OCI-LY7 (cell line): ENCODE data around the gene OR12D1. TPM values are rescaled to one million over a fixed set of nuclear protein-coding genes. Genes with fewer than 3 reads are reported as not detected.
"Not testable (repeated sequence)": the region's sequence is repeated elsewhere in the genome, so short reads cannot be mapped to it uniquely, and the experiment has no call there.

ENCODE experiments used
- BruUV-seq: library from RNA; stranded (reverse); fragments of 400-500 nt; replicated peaks from 2 replicates; lab custom pipeline; 2021; lab: Mats Ljungman, UMichigan
- CTCF ChIA-PET: fragments of 300-600 bp; sonication (Branson Sonifier 250); formaldehyde crosslinking; loops from one replicate; lab custom pipeline; 2022; ENCODE audit warnings: antibody characterized with exemption; ENCODE audit not compliant: unreplicated experiment; lab: Charles Lee
- POLR2A ChIA-PET: fragments of 300-600 bp; sonication (Branson Sonifier 250); formaldehyde crosslinking; loops from one replicate; lab custom pipeline; 2022; ENCODE audit warnings: antibody characterized with exemption; lab: Charles Lee
- DNase-seq: peaks from one replicate; pipeline ENCODE4 v3.0.0-alpha.2; 2015; ENCODE audit warnings: low spot score
- H2AFZ ChIP-seq: fragments of 200-600 bp; sonication (generic), shearing (Covaris generic); 2 replicates; pipeline ENCODE4 v1.6.1; 2014; ENCODE audit warnings: mild to moderate bottlenecking, antibody characterized with exemption, low read length, moderate library complexity
- H3K27ac ChIP-seq: fragments of 200-600 bp; sonication (generic); 2 replicates; pipeline ENCODE4 v1.5.1; 2014; ENCODE audit warnings: mixed run types, low read depth, mild to moderate bottlenecking, moderate library complexity, low read length, inconsistent platforms; ENCODE audit not compliant: poor library complexity, severe bottlenecking
- H3K36me3 ChIP-seq: fragments of 200-600 bp; sonication (generic); 2 replicates; pipeline ENCODE4 v1.6.1; 2014; ENCODE audit warnings: mild to moderate bottlenecking, antibody characterized with exemption, low read length, moderate library complexity, mixed read lengths; ENCODE audit not compliant: insufficient read depth
- H3K4me1 ChIP-seq: fragments of 200-600 bp; sonication (generic); 2 replicates; pipeline ENCODE4 v1.5.1; 2014; ENCODE audit warnings: mild to moderate bottlenecking, low read length; ENCODE audit not compliant: insufficient read depth, poor library complexity, severe bottlenecking
- H3K4me2 ChIP-seq: fragments of 200-600 bp; sonication (generic); 2 replicates; pipeline ENCODE4 v1.6.1; 2014; ENCODE audit warnings: mild to moderate bottlenecking, low read length
- H3K4me3 ChIP-seq: fragments of 200-600 bp; sonication (generic); 2 replicates; pipeline ENCODE4 v1.5.1; 2014; ENCODE audit warnings: mild to moderate bottlenecking, low read depth, low read length; ENCODE audit not compliant: poor library complexity, severe bottlenecking
- H3K79me2 ChIP-seq: fragments of 200-600 bp; sonication (generic); 2 replicates; pipeline ENCODE4 v1.6.1; 2016; ENCODE audit warnings: low read depth, mild to moderate bottlenecking, low read length, moderate library complexity, mixed read lengths; ENCODE audit not compliant: insufficient read depth
- H3K9me2 ChIP-seq: fragments of 200-600 bp; sonication (generic); 2 replicates; pipeline ENCODE4 v1.6.1; 2016; ENCODE audit warnings: mild to moderate bottlenecking, low read length, mixed read lengths; ENCODE audit not compliant: insufficient read depth
- H3K9me3 ChIP-seq: fragments of 200-600 bp; sonication (generic); 2 replicates; pipeline ENCODE4 v1.6.1; 2014; ENCODE audit warnings: mild to moderate bottlenecking, mixed run types, low read length, mixed read lengths
- H4K20me1 ChIP-seq: fragments of 200-600 bp; sonication (generic); 2 replicates; pipeline ENCODE4 v1.6.1; 2014; ENCODE audit warnings: mild to moderate bottlenecking, antibody characterized with exemption, low read length, moderate library complexity, mixed read lengths; ENCODE audit not compliant: insufficient read depth
- CTCF ChIP-seq: fragments of 200-600 bp; sonication (generic); conservative IDR thresholded peaks from 2 replicates; pipeline ENCODE4 v1.5.1; 2014; ENCODE audit warnings: mild to moderate bottlenecking, antibody characterized with exemption, low read length, moderate library complexity, mixed read lengths
- EZH2phosphoT487 ChIP-seq: fragments of 200-600 bp; sonication (generic); IDR thresholded peaks from 2 replicates; pipeline ENCODE4 v1.6.1; 2018; ENCODE audit warnings: low read depth, borderline replicate concordance, mild to moderate bottlenecking, mixed run types, antibody characterized with exemption, low read length, moderate library complexity, mixed read lengths
- intact Hi-C: fragments of 100-400 bp; cut with micrococcal nuclease; formaldehyde crosslinking; loops from one replicate; pipeline ENCODE4 v1.10.0; 2022; ENCODE audit not compliant: unreplicated experiment
- total RNA-seq, 2 experiments: library from RNA; depleted of rRNA in 1 of 2; stranded (reverse); fragments of >200 nt in 1 of 2; shearing (Covaris generic) in 1 of 2; gene quantifications; 2 replicates each; pipeline ENCODE4 v1.2.3, GENCODE V29; 2014 to 2022

OR12D1 gene
- total RNA-seq, 2 experiments from 2014 or later: not detected

DNA sequence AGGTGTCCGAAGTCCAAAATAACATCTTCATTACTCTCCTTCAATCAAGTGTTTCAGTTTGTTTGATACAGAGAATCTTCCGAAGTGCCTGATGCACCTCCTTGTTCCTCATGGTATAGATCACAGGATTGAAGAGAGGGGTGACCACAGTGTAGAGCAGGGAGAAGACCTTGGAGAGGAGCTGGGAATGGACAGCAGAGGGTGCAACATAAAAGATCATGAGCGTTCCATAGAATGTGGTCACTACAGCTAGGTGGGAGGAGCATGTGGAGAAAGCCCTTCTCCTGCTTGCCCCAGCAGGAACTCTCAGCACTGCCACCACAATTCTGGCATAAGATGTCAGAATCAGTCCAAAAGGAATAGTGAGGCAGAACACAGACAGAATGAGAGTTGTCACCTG, 11.9 kb downstream of the OR12D1 start:
- H3K27ac ChIP-seq: no peak overlapping the region
- CTCF ChIA-PET: no interaction called here
- no peak overlapping the region for H3K4me3 ChIP-seq
- no peak for TF ChIP-seq EZH2phosphoT487
- no peak for TF ChIP-seq CTCF
- no peak overlapping the region for H3K4me2 ChIP-seq
- H4K20me1 ChIP-seq: no peaks in the 10 kb centered on the region
- no peak for DNase-seq
- H3K79me2 ChIP-seq: no peaks in the 10 kb centered on the region
- H2AFZ ChIP-seq: no peak overlapping the region
- H3K4me1 ChIP-seq: no peaks in the 10 kb centered on the region
- no peaks in the 10 kb centered on the region for H3K36me3 ChIP-seq
- H3K9me3 ChIP-seq: no peaks in the 10 kb centered on the region
- intact Hi-C loops: no loop called here
- POLR2A ChIA-PET: interaction anchor here (0.9 kb wide), 1 partner anchor 9 kb away, joined by 3 read pairs; no protein-coding TSS in a partner anchor
- no TSS peak for BruUV-seq
- no peaks in the 10 kb centered on the region for H3K9me2 ChIP-seq

GRCh38 chr6:29436730-29437129, 22.0 kb downstream of the OR12D1 start:
- BruUV-seq, H3K9me2 ChIP-seq, DNase-seq, H3K27ac ChIP-seq, POLR2A ChIA-PET, H2AFZ ChIP-seq, H3K4me2 ChIP-seq, H3K4me3 ChIP-seq, H3K4me1 ChIP-seq, H4K20me1 ChIP-seq, CTCF ChIA-PET, H3K9me3 ChIP-seq, H3K79me2 ChIP-seq, H3K36me3 ChIP-seq, intact Hi-C loops: not testable (repeated sequence)

DNA sequence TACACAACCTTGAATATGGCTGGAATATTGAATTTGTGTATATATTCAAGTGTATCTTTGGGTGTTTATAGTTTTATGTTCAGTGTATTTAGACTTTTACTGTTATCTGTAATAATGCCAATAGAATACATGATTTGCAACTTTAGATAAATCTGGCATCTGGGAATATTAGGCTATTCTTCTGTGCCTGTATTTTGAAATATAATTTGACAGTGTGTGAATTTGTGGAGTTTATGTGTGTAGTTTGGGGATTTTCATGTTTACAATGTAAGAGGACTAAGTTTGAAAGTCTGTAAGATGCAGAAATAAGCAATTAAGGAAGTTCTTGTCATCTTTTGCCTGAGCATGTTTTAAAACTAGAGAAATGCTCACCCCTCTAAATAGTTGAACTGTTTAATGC, 24.3 kb downstream of the OR12D1 start, which contains the start of gene OR10C1:
Gene OR10C1, plus strand, starts transcription at position 301 of the 400 bp plus-strand sequence. CDS start 710 bp downstream, outside the sequence.
- Histone ChIP-seq H3K27ac (no peak within 1 kb of the TSS), H3K9me3 (no peaks in the 10 kb centered on the region), H3K4me1 (no peaks in the 10 kb centered on the region), H3K79me2 (no peaks in the 10 kb centered on the region), H4K20me1 (no peaks in the 10 kb centered on the region), H3K36me3 (no peaks in the 10 kb centered on the region), H3K4me2 (no peak within 1 kb of the TSS), H2AFZ (no peak within 1 kb of the TSS), H3K9me2 (no peaks in the 10 kb centered on the region), H3K4me3 (no peak within 1 kb of the TSS)
- no peak for TF ChIP-seq EZH2phosphoT487
- TF ChIP-seq CTCF: no peak
- ChIA-PET CTCF (no interaction called here), POLR2A (interaction anchor here (0.7 kb wide), 1 partner anchor 11 kb away, joined by 3 read pairs; no protein-coding TSS in a partner anchor)
- no peak for DNase-seq
- BruUV-seq: no TSS peak
- intact Hi-C loops: no loop called here
